KOPT-K1 (cell line): ENCODE data around the gene TBC1D22A.

Experiments
- H3K27ac ChIP-seq: fragments of 200-600 bp; sonication (generic); 2 replicates; pipeline ENCODE4 v1.5.1; 2016; ENCODE audit warnings: antibody characterized with exemption, mild to moderate bottlenecking, low read depth, low read length; ENCODE audit not compliant: poor library complexity, severe bottlenecking
- H3K36me3 ChIP-seq: fragments of 200-600 bp; sonication (generic); 2 replicates; pipeline ENCODE4 v1.5.1; 2017; ENCODE audit warnings: antibody characterized with exemption, mild to moderate bottlenecking, low read length, moderate library complexity; ENCODE audit not compliant: insufficient read depth
- H3K9me3 ChIP-seq: fragments of 200-600 bp; sonication (generic); 2 replicates; pipeline ENCODE4 v1.5.1; 2017; ENCODE audit warnings: antibody characterized with exemption, low read length, mild to moderate bottlenecking; ENCODE audit not compliant: insufficient read depth, poor library complexity, severe bottlenecking

The TBC1D22A gene

DNA sequence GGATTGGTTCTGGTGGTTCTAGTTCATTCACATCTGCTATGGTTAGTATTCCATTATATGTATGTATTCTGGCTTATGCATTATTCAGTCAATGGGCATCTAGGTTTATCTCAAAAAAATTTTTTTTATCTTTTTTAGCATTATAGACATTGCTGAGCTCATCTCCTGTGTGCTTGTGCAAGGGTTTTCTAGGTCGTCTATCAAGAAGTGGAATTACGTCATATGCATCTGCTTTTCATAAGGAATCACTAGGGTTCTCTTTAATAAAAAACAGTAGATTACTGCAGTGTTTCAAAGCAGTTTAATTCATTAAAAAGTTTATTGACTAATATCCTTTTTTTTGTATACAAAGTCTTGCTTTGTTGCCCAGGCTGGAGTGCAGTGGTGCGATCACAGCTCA, 21.3 kb downstream of the TBC1D22A start:
- H3K27ac ChIP-seq, result no peak overlapping the region
- H3K9me3 ChIP-seq, result peaks cover 10% of the 10 kb centered on the region
- H3K36me3 ChIP-seq, result no peaks in the 10 kb centered on the region

DNA sequence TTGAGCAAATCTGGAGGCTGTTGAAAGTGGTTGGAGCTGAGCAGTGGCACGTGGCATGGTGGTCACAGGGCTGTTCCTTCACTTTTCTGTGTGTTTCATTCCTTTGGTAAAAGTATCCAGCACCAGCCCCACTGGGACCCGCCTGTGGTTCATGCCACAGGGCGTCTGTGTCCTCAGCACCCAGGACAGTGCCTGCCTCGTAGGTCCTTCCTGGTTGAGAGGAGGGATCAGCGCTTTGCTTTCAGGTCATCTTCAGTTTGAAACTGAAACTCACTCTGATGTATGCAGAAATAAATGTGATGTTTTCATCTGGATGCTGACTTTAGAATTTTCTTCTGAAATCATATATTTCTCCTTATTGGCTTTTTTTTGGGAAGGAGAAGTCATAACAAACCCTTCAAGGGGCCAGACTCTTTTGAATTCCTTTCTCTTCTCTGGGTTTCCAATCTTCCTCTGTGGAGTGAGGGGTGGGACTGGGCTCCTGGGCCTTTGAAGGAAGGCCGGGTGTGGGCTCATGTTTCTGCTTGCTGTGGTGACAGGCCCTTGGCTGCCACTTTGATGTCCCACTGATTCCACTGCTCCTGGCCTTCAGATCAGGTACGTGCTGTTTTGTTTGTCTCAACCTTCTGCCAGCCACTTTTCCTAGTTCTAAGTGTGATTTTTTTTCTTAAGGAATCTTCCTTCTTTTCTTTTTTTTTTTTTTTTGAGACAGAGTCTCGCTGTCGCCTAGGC, 26.2 kb downstream of the TBC1D22A start:
- Histone ChIP-seq H3K27ac (no peak overlapping the region), H3K36me3 (peaks cover 11% of the 10 kb centered on the region; the same call in 1 of the 2 replicates), H3K9me3 (peaks cover 10% of the 10 kb centered on the region)

DNA sequence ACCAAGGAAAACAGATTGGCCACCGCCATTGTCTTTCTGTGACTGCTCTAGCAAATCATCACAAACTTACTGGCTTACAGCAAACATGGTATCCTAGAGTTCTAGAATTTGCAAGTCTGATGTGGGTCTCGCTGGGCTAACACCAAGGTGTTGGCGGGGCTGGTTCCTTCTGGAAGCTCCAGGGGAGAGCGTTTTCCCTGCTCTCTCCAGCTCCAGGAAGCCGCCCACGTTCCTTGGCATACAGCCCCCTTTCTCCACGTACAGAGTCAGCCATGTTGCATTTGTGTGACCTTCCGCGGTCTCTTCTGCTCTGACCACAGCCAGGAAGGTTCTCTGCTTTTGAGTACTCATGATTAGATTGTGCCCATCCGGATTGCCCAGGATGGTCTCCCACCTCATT, 27.5 kb downstream of the TBC1D22A start:
- peaks cover 25% of the 10 kb centered on the region for H3K36me3 ChIP-seq
- H3K9me3 ChIP-seq, result peaks cover 10% of the 10 kb centered on the region
- H3K27ac ChIP-seq, result peak overlapping the region; percentile 76

DNA sequence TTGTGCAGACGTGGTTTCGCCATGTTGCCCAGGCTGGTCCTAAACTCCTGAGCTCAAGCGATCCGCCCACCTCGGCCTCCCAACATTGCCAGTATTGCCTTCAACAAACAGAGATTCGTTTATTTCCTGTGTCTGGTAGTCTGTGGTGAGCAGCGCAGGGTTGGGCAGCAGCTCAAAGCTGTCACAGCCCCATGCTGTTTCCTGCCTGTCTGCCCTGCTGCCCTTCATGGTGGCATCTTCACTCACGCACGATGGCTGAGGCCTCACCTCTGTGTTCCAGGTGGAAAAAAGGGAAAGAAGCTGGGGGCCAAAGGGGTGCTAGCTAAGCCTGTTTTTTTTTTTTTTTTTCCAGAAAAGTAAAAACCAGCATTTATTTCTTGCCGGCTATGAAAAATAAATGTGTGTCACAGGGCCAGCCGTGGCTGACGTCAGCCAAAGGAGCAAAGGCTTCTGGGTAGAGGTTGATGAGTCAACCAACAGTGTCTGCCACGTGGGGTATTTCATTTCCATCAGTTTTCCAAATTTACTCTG, 28.8 kb downstream of the TBC1D22A start:
- H3K9me3 ChIP-seq, result peaks cover 2% of the 10 kb centered on the region
- peaks cover 37% of the 10 kb centered on the region for H3K36me3 ChIP-seq
- peak overlapping the region; percentile 76 for H3K27ac ChIP-seq

DNA sequence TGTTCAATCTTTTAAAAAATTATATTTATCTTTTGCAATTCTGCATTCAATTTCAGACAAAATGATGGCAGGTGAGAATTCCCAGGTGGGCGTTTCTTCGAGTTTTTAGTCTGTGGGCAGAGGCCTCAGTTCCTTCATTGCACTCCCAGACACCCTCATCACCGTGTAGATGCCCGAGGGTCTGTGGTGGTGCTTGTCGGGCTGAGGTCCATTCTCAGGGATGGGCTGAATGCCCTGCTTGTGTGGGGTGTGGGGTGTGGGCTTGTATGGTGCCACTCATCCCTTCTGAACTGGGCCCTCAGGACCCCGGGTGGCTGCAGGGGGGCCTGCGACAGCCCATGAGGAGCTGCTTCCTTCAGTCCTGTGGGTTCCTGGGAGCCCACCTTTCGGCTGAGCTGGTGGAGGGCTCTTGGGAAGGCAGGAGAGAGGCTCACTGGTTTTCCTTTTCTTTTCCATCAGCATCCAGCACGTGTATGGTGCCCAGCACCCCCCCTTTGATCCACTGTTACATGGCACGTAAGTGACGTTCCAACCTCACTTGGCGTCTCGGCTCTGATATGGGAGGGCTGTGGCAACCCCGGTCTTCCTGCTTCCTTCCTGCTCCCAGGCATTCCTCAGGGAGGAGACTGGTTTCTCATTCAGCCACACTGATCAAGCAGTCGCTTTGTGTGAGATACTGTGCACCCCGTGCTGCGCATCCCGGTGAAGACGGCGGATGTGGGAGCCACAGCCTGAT, 29.8 kb downstream of the TBC1D22A start:
- peaks cover 42% of the 10 kb centered on the region for H3K36me3 ChIP-seq
- H3K9me3 ChIP-seq, result no peaks in the 10 kb centered on the region
- peak overlapping the region; percentile 76 for H3K27ac ChIP-seq

DNA sequence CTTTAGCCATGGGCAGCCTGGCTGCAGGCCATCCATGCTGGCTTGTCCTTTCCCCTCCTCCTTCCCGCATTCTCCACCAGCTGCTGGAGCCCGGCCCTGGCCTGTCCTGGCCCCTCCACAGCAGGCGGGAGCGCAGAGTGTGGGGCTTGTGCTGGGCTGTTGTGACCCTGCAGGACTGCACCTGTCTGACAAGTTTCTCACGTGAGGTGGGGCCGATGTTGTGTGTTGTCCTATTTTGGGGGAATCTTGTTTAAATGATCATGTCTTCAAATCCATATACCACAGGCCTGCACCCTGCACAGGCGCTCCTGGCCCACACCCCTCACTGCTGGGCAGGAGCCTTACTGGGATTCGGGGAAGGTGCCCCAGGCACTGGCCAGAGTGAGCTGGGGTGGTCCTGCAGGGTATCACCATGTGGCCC, 30.4 kb downstream of the TBC1D22A start:
- Histone ChIP-seq H3K27ac (no peak overlapping the region), H3K9me3 (no peaks in the 10 kb centered on the region), H3K36me3 (peaks cover 48% of the 10 kb centered on the region)

DNA sequence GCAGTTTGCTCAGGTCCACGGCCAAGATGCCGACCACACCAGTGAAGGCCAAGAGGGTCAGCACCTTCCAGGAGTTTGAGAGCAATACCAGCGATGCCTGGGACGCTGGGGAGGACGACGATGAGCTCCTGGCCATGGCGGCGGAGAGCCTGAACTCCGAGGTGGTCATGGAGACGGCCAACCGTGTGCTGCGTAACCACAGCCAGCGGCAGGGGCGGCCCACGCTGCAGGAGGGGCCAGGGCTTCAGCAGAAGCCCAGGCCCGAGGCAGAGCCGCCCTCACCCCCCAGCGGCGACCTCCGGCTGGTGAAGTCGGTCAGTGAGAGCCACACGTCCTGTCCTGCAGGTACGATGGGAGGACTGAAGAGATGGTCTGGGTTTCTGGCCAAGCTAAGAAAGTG, 31.0 kb downstream of the TBC1D22A start:
- Histone ChIP-seq H3K9me3 (no peaks in the 10 kb centered on the region), H3K36me3 (peaks cover 55% of the 10 kb centered on the region), H3K27ac (no peak overlapping the region)

DNA sequence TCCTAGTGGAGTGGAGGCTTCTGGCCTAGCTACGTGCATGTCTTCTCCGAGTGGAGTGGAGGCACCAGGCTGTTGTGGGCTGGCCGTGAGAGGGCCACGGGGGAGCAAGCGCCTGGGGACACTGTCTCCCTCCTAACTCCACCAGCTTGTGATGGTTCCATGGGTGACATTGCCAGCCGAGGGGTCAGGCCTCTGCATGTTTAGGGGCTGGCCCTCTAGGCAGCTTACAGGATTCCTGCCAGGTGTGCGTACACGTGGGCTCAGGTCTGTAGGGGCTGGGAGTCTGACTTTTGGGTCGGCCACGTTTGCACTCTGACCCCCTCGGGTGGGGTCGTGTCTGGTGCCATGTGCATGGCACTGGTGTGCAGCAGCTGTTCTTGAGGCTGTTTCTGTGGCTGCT, 31.6 kb downstream of the TBC1D22A start:
- Histone ChIP-seq H3K9me3 (no peaks in the 10 kb centered on the region), H3K36me3 (peaks cover 60% of the 10 kb centered on the region), H3K27ac (no peak overlapping the region)

DNA sequence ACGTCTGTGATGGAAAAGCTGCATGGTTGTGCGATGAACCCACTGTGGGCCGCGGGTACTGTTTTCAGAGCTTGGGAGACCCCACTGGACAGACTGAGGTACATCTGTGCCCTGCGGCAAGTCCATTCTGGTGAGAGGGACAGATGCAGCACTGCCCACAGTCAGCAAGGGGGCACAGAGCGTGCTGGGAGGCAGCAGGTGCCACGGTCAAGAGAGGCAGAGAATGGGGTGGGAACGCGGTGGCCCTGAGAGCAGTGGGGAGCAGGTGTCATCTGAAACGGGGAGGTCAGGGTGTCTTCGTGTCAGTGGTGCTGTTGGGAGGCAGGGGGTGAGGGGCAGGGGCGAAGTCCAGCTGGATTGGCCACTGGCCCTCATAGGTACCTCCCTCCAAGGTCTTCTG, 32.0 kb downstream of the TBC1D22A start:
- no peak overlapping the region for H3K27ac ChIP-seq
- H3K36me3 ChIP-seq, result peaks cover 64% of the 10 kb centered on the region
- no peaks in the 10 kb centered on the region for H3K9me3 ChIP-seq

DNA sequence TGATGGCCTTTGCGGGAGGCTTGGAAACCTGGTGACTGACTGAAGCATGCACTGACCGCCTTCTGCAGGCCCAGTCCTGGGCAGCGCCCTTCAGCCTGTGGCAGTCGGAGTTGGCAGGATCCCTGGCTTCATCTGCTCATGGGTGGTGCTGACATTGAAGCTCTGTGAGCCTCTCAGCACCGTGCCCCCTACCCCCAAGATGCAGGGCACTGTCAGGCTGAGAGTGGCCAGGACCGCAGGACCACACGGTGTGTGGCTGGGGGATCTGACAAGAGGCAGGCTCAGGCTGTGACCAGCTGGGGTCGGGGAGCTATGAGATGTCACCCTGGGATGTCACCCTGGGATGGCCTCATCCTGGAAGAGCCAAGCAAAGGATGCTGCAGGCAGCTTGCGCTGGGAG, 32.7 kb downstream of the TBC1D22A start:
- H3K36me3 ChIP-seq, result peaks cover 70% of the 10 kb centered on the region
- H3K27ac ChIP-seq, result no peak overlapping the region
- no peaks in the 10 kb centered on the region for H3K9me3 ChIP-seq

DNA sequence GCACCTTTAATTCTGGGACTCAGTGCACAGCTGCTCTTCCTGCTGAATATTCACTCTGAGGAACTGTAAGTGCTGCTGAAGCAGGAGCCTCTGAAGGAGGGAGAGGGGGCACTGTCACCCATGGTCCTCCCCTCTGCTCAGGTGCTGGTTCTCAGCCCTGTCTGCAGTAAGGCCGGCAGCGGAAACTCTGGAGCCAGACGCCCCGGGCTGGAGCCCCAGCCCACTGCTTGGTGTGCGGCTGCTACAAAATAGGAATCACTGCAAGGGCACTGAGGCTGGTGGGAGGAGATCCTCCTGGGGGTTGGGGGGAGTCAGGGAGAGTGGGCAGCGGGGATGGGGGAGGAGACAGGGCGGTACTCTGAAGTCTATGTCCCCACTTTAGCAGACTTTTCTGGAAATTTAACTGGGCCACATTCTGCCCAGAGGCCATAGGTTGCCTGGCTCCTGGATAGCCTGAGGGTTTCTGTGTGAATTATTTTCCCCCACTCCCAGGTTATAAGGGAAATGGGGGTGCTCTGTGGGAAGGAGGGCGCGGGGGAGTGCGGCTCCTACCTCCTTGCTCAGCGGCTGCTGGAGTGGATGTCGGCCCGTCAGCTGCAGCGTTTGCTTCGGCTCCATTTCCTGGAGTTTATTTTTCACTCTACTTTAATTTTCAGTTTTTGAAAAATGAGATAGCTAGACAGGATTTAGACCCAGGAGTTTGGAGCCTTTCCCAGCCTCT, 33.6 kb downstream of the TBC1D22A start:
- H3K27ac ChIP-seq, result no peak overlapping the region
- peaks cover 79% of the 10 kb centered on the region for H3K36me3 ChIP-seq
- no peaks in the 10 kb centered on the region for H3K9me3 ChIP-seq

DNA sequence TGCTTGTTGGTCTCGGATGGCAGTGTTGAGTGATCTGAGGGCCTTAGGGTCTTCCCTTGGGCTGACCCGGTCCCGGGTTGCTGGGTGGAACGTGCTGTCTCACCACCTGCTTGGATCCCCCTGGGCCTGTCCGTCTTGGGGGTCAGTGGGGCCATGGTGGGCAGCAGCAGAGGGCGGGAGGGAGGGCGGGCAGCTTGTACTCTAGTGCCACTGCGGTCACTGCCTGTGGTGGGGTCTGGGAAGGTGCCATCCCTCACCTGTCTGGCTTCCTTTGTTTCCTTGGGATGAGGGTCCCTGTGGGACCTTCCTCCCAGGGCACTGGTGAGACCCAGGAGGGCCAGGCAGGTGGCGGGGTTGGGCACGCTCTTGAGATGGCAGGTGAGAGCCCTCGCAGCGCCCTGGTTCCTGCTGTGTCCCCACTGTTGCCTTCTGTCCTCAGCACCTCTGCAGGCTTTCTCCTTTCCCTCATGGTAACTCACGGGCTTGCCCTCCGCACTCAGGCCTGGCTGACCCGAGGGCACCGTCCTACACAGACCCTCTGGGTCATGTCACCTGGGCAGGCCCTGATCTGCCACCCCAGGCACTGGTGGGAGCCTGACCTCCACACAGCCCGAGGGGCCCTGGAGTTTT, 34.2 kb downstream of the TBC1D22A start:
- no peak overlapping the region for H3K27ac ChIP-seq
- peaks cover 85% of the 10 kb centered on the region for H3K36me3 ChIP-seq

DNA sequence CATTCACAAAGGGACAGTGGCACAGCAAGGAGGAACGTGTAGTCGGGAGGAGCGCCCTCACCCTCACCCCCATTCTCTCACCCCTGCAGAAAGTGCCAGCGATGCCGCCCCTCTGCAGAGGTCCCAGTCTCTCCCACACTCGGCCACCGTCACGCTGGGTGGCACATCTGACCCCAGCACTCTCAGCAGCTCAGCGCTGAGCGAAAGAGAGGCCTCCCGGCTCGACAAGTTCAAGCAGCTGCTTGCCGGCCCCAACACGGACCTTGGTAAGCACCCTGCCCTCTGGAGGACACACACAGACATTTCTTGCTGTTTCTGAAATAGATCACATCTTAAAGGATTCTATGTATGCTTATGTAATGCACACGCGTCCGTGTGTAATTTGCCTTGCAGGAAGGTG, 34.9 kb downstream of the TBC1D22A start:
- Histone ChIP-seq H3K36me3 (peaks cover 90% of the 10 kb centered on the region), H3K9me3 (no peaks in the 10 kb centered on the region), H3K27ac (no peak overlapping the region)

More for the DNA sequence above, 34.2 kb downstream of the TBC1D22A start:
- H3K9me3 ChIP-seq, result no peaks in the 10 kb centered on the region

DNA sequence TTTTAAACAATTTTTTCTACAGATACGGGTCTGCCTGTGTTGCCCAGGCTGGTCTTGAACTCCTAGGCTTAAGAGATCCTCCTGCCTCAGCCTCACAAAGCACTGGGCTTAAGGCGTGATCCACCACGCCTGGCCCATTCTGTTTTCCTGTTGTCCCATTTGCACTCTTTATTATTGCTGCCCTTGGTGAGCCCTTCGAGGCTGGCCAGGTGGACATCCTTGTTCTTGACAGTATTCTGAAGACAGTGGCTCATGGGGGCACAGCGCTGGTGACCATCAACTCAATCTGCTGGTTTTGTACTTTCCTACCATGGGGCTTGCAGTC, 35.6 kb downstream of the TBC1D22A start:
- H3K27ac ChIP-seq, result no peak overlapping the region
- H3K36me3 ChIP-seq, result peaks cover 84% of the 10 kb centered on the region
- H3K9me3 ChIP-seq, result no peaks in the 10 kb centered on the region
